Cardiac muscle cell (in vitro differentiated cells and primary cell): ENCODE data around the gene MTLN. TPM values are rescaled to one million over a fixed set of nuclear protein-coding genes. Genes with fewer than 3 reads are reported as not detected.
"Not testable (repeated sequence)": the region's sequence is repeated elsewhere in the genome, so short reads cannot be mapped to it uniquely, and the experiment has no call there.

Experiments
- DNase-seq, 2 donors: peaks; one replicate each; pipeline versions ENCODE4 v3.0.0 to v3.0.0-alpha.2; 2010 to 2017; ENCODE audit warnings: low read depth in 1 of 2, low spot score in 1 of 2
- H3K27ac ChIP-seq: fragments of 200-600 bp; sonication (generic); 2 replicates; pipeline ENCODE4 v1.5.1; 2016
- H3K27me3 ChIP-seq: fragments of 200-600 bp; sonication (generic); 2 replicates; pipeline ENCODE4 v1.6.0; 2016; ENCODE audit warnings: control low read depth
- H3K36me3 ChIP-seq: fragments of 200-600 bp; sonication (generic); 2 replicates; pipeline ENCODE4 v1.5.1; 2016; ENCODE audit warnings: control low read depth
- H3K4me1 ChIP-seq: fragments of 200-600 bp; sonication (generic); 2 replicates; pipeline ENCODE4 v1.8.1; 2017; ENCODE audit warnings: low read depth, mild to moderate bottlenecking, mixed run types
- H3K4me3 ChIP-seq: fragments of 200-600 bp; sonication (generic); 2 replicates; pipeline ENCODE4 v1.5.1; 2016; ENCODE audit warnings: mild to moderate bottlenecking
- H3K9me3 ChIP-seq: fragments of 200-600 bp; sonication (generic); 2 replicates; pipeline ENCODE4 v1.5.1; 2017; ENCODE audit warnings: low read depth, mild to moderate bottlenecking, control low read depth
- CTCF ChIP-seq: IDR thresholded peaks from 2 replicates; pipeline ENCODE4 v1.5.1; 2012; ENCODE audit warnings: low read depth, mild to moderate bottlenecking, low read length
- polyA plus RNA-seq: library from polyadenylated mRNA; unstranded; fragments of >200 nt; fragmentation: Nextera tagmentation; extraction: Ambion mirVana; gene quantifications from 2 replicates; pipeline ENCODE4 v1.2.1, GENCODE V29; 2016
- total RNA-seq: library from RNA; depleted of rRNA; stranded (reverse); fragments of >200 nt; gene quantifications from 2 replicates; pipeline ENCODE4 v1.2.3, GENCODE V29; 2016

Gene MTLN
- total RNA-seq (65.7 and 84.2 TPM in 2 replicates), polyA plus RNA-seq (75.7 and 79.6 TPM in 2 replicates)

- Histone ChIP-seq H3K4me1 (no peaks in the 10 kb centered on the region), H3K4me3 (peak within 1 kb of the TSS; percentile 49), H3K27me3 (no peaks in the 10 kb centered on the region), H3K9me3 (no peaks in the 10 kb centered on the region), H3K27ac (peak within 1 kb of the TSS; percentile 17), H3K36me3 (no peaks in the 10 kb centered on the region)
- TF ChIP-seq CTCF, result no peak
- DNase-seq, result peak; percentile 73 to 74
Measured at GRCh38 chr2:110211938-110212858, at the start of gene MTLN. Gene MTLN (minus strand): TSS chr2:110212547. CDS start chr2:110212525, 22 bp downstream.

- not testable (repeated sequence) for H3K27ac ChIP-seq, H3K36me3 ChIP-seq, DNase-seq, H3K27me3 ChIP-seq, H3K9me3 ChIP-seq, H3K4me3 ChIP-seq, H3K4me1 ChIP-seq
Measured at GRCh38 chr2:110261910-110262309, 49.6 kb upstream of the MTLN start.

- H3K4me3 ChIP-seq, H3K27me3 ChIP-seq, H3K4me1 ChIP-seq, H3K36me3 ChIP-seq, H3K9me3 ChIP-seq, H3K27ac ChIP-seq: not testable (repeated sequence)
- DNase-seq, result peak in 1 of 2 donors; percentile 4
Measured at GRCh38 chr2:110248081-110248795, 35.9 kb upstream of the MTLN start.

GRCh38 chr2:110245488-110246435, 33.4 kb upstream of the MTLN start:
- H3K36me3 ChIP-seq, H3K27me3 ChIP-seq, H3K4me1 ChIP-seq, H3K9me3 ChIP-seq, H3K27ac ChIP-seq, DNase-seq, H3K4me3 ChIP-seq: not testable (repeated sequence)

- not testable (repeated sequence) for H3K4me1 ChIP-seq, H3K27ac ChIP-seq, DNase-seq, H3K9me3 ChIP-seq, H3K36me3 ChIP-seq, H3K4me3 ChIP-seq, H3K27me3 ChIP-seq
Measured at GRCh38 chr2:110243283-110243682, 30.9 kb upstream of the MTLN start.

- not testable (repeated sequence) for H3K27ac ChIP-seq, H3K4me3 ChIP-seq, DNase-seq, H3K9me3 ChIP-seq, H3K36me3 ChIP-seq, H3K27me3 ChIP-seq, H3K4me1 ChIP-seq
Measured at GRCh38 chr2:110234514-110234913, 22.2 kb upstream of the MTLN start.

- DNase-seq, H3K27me3 ChIP-seq, H3K4me3 ChIP-seq, H3K36me3 ChIP-seq, H3K9me3 ChIP-seq, H3K27ac ChIP-seq, H3K4me1 ChIP-seq: not testable (repeated sequence)
Measured at GRCh38 chr2:110229886-110230285, 17.5 kb upstream of the MTLN start.

- not testable (repeated sequence) for H3K36me3 ChIP-seq, DNase-seq, H3K27me3 ChIP-seq, H3K4me3 ChIP-seq, H3K9me3 ChIP-seq, H3K4me1 ChIP-seq, H3K27ac ChIP-seq
Measured at GRCh38 chr2:110222626-110223025, 10.3 kb upstream of the MTLN start.
